SK-N-SH (cell line): Measurements from ENCODE around the gene CDH22. TPM values are rescaled to one million over a fixed set of nuclear protein-coding genes. Genes with fewer than 3 reads are reported as not detected.

ENCODE experiments used
- CTCF ChIA-PET: fragments of 300-600, 350-600 bp; formaldehyde crosslinking; extraction: SDS; loops from one replicate; lab custom pipeline; 2021; lab: Yijun Ruan, JAX
- POLR2A ChIA-PET: fragments of 350-600 bp; sonication (Branson Sonifier 250); formaldehyde crosslinking; extraction: SDS; loops from one replicate; lab custom pipeline; 2020; ENCODE audit warnings: antibody characterized with exemption, inconsistent platforms; lab: Yijun Ruan, JAX
- DNase-seq: peaks from one replicate; pipeline ENCODE4 v3.0.0; 2012
- H2AFZ ChIP-seq: fragments of 200-600 bp; sonication (generic); 2 replicates; pipeline ENCODE4 v1.8.1; 2016; ENCODE audit warnings: antibody characterized with exemption, mild to moderate bottlenecking, low read depth
- H3F3A ChIP-seq: fragments of 200-600 bp; sonication (generic); replicated peaks from 2 replicates; pipeline ENCODE3; 2016; ENCODE audit warnings: antibody characterized with exemption, mild to moderate bottlenecking; ENCODE audit not compliant: insufficient read depth
- H3K27ac ChIP-seq, 2 experiments: fragments of 200-500 bp in 1 of 2; fragments of 200-600 bp in 1 of 2; sonication (Bioruptor generic) in 1 of 2; sonication (generic), shearing (Covaris generic) in 1 of 2; 2 replicates each; pipeline versions ENCODE4 v1.5.1 to v1.6.1; 2014 to 2016; ENCODE audit warnings: low read depth in 2 of 2, inconsistent platforms in 1 of 2, low read length in 1 of 2, mild to moderate bottlenecking in 1 of 2, mixed read lengths in 1 of 2
- H3K27me3 ChIP-seq: fragments of 200-600 bp; sonication (generic), shearing (Covaris generic); 2 replicates; pipeline ENCODE4 v1.6.1; 2016; ENCODE audit warnings: mixed run types; ENCODE audit not compliant: insufficient read depth
- H3K36me3 ChIP-seq, 2 experiments: fragments of 200-500 bp in 1 of 2; fragments of 200-600 bp in 1 of 2; sonication (Bioruptor generic) in 1 of 2; sonication (generic) in 1 of 2; replicated peaks in 1 of 2; 2 replicates each; pipeline versions ENCODE3 to v1.5.1; 2014 to 2016; ENCODE audit warnings: low read length in 1 of 2, mild to moderate bottlenecking in 1 of 2; ENCODE audit not compliant: insufficient read depth in 2 of 2, control insufficient read depth in 1 of 2
- H3K4me1 ChIP-seq, 2 experiments: fragments of 200-500 bp in 1 of 2; fragments of 200-600 bp in 1 of 2; sonication (Bioruptor generic) in 1 of 2; sonication (generic), shearing (Covaris generic) in 1 of 2; 2 replicates each; pipeline versions ENCODE4 v1.5.1 to v1.6.1; 2014 to 2016; ENCODE audit warnings: low read depth in 1 of 2, low read length in 1 of 2, mixed run types in 1 of 2; ENCODE audit not compliant: insufficient read depth in 2 of 2, control insufficient read depth in 1 of 2
- H3K4me2 ChIP-seq: fragments of 200-600 bp; sonication (generic), shearing (Covaris generic); 2 replicates; pipeline ENCODE4 v1.6.1; 2017; ENCODE audit warnings: mixed run types
- H3K4me3 ChIP-seq, 2 experiments: fragments of 200-500 bp in 1 of 2; fragments of 200-600 bp in 1 of 2; sonication (Bioruptor generic) in 1 of 2; sonication (generic), shearing (Covaris generic) in 1 of 2; 2 replicates each; pipeline versions ENCODE4 v1.5.1 to v1.8.1; 2014 to 2016; ENCODE audit warnings: low read depth in 2 of 2, inconsistent platforms in 1 of 2, low read length in 1 of 2, mild to moderate bottlenecking in 1 of 2, mixed read lengths in 1 of 2, moderate library complexity in 1 of 2
- H3K79me2 ChIP-seq: fragments of 200-600 bp; sonication (generic); 2 replicates; pipeline ENCODE4 v1.8.1; 2017; ENCODE audit warnings: mild to moderate bottlenecking; ENCODE audit not compliant: insufficient read depth
- H3K9ac ChIP-seq: fragments of 200-600 bp; sonication (generic); 2 replicates; pipeline ENCODE4 v1.6.1; 2017; ENCODE audit warnings: mixed run types
- H3K9me2 ChIP-seq: fragments of 200-600 bp; sonication (generic); 2 replicates; pipeline ENCODE4 v1.6.1; 2017; ENCODE audit warnings: mixed run types
- H3K9me3 ChIP-seq: fragments of 200-600 bp; sonication (generic); 2 replicates; pipeline ENCODE4 v1.6.1; 2017; ENCODE audit warnings: mixed run types, mild to moderate bottlenecking, moderate library complexity
- H4K20me1 ChIP-seq: fragments of 200-600 bp; sonication (generic); 2 replicates; pipeline ENCODE4 v1.6.1; 2017; ENCODE audit warnings: mild to moderate bottlenecking, mixed run types; ENCODE audit not compliant: insufficient read depth
- EP300 ChIP-seq, 2 experiments: IDR thresholded peaks; 2 replicates each; pipeline versions ENCODE4 v1.4.0 to v1.6.1; 2012; ENCODE audit warnings: borderline replicate concordance in 1 of 2, low read depth in 1 of 2, low read length in 1 of 2
- FOSL2 ChIP-seq: IDR thresholded peaks from 2 replicates; pipeline ENCODE4 v1.4.0; 2012; ENCODE audit warnings: low read depth, mild to moderate bottlenecking, moderate library complexity, borderline replicate concordance
- FOXM1 ChIP-seq: IDR thresholded peaks from 2 replicates; pipeline ENCODE4 v1.4.0; 2012; ENCODE audit warnings: low read depth, mild to moderate bottlenecking
- IRF3 ChIP-seq: fragments of 150-350 bp; IDR thresholded peaks from 2 replicates; pipeline ENCODE4 v1.6.1; 2016; ENCODE audit warnings: mild to moderate bottlenecking, low read depth, low read length
- MEF2A ChIP-seq: IDR thresholded peaks from 2 replicates; pipeline ENCODE4 v1.4.0; 2012; ENCODE audit warnings: low read depth, borderline replicate concordance
- MXI1 ChIP-seq: IDR thresholded peaks from 2 replicates; pipeline ENCODE4 v1.6.1; 2012; ENCODE audit warnings: mild to moderate bottlenecking, low read depth, low read length, improper control_type of control experiment
- NFIC ChIP-seq: IDR thresholded peaks from 2 replicates; pipeline ENCODE4 v1.4.0; 2012; ENCODE audit warnings: borderline replicate concordance
- RAD21 ChIP-seq: IDR thresholded peaks from 2 replicates; pipeline ENCODE4 v1.6.1; 2012; ENCODE audit warnings: mild to moderate bottlenecking, low read length
- RCOR1 ChIP-seq: fragments of 150-350 bp; IDR thresholded peaks from 2 replicates; pipeline ENCODE4 v1.6.1; 2017; ENCODE audit warnings: antibody characterized with exemption, low read length
- RFX5 ChIP-seq: IDR thresholded peaks from 2 replicates; pipeline ENCODE4 v1.6.1; 2012; ENCODE audit warnings: mild to moderate bottlenecking, improper control_type of control experiment, low read length
- SIN3A ChIP-seq: IDR thresholded peaks from 2 replicates; pipeline ENCODE4 v1.6.1; 2012; ENCODE audit warnings: low read depth, mild to moderate bottlenecking, low read length, moderate library complexity, borderline replicate concordance
- SMC3 ChIP-seq: IDR thresholded peaks from 2 replicates; pipeline ENCODE4 v1.6.1; 2012; ENCODE audit warnings: low read depth, low read length, improper control_type of control experiment
- TCF12 ChIP-seq: IDR thresholded peaks from 2 replicates; pipeline ENCODE4 v1.4.0; 2012
- TEAD4 ChIP-seq: IDR thresholded peaks from 2 replicates; pipeline ENCODE4 v1.4.0; 2012; ENCODE audit warnings: mild to moderate bottlenecking, borderline replicate concordance; ENCODE audit not compliant: insufficient read depth
- YY1 ChIP-seq: IDR thresholded peaks from 2 replicates; pipeline ENCODE4 v1.4.0; 2012; ENCODE audit warnings: low read depth, mild to moderate bottlenecking
- ZBTB33 ChIP-seq: IDR thresholded peaks from 2 replicates; pipeline ENCODE4 v1.4.0; 2012; ENCODE audit warnings: low read depth, borderline replicate concordance
- WGBS: methylation state at CpG from one replicate; pipeline ENCODE4 v1.1.6; 2017; ENCODE audit warnings: low lambda C conversion rate; 5-methylcytosine and 5-hydroxymethylcytosine counted together
- polyA plus RNA-seq, 3 experiments: library from polyadenylated mRNA; depleted of rRNA; stranded (reverse); fragments of >200 nt; gene quantifications; 2 replicates each; pipeline ENCODE4 v1.2.3, GENCODE V29; 2012

Gene CDH22
- polyA plus RNA-seq, 1 of the 3 experiments (the other 2 are of a cell fraction) = not detected

DNA sequence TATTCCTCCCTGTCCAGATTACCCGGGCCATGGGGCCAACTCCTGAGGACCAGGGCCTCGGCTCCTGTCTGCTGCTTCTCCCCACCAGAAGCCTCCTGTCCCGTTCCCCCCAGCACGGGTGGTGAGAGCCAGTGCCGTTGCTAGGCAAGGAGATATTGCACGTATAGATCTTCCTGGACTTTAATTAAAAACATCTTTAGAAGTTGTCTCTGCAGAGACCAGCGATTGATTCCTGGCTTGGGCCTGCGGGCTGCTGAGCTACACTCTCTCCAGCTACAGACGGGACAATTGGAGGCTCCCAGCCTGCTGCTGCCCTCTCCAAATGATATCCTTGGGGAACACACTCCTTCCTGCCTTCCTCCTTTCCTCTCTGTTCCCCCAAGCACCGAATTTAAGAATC lies 74.6 kb downstream of the CDH22 start:
- POLR2A ChIA-PET = no interaction called here
- Histone ChIP-seq H3K9ac (no peak overlapping the region), H3K27me3 (no peaks in the 10 kb centered on the region), H4K20me1 (no peaks in the 10 kb centered on the region), H3F3A (no peaks in the 10 kb centered on the region), H3K4me2 (no peak overlapping the region), H2AFZ (no peak overlapping the region), H3K36me3 (no peaks in the 10 kb centered on the region), H3K4me3 (no peak overlapping the region), H3K9me2 (no peaks in the 10 kb centered on the region), H3K79me2 (no peaks in the 10 kb centered on the region), H3K4me1 (peaks cover 0 to 7% of the 10 kb centered on the region in 2 experiments; a peak in 1 of 4 replicates), H3K27ac (no peak overlapping the region), H3K9me3 (no peaks in the 10 kb centered on the region)
- 33% methylated on average over 8 of the region's 10 CpGs for WGBS
- CTCF ChIA-PET = interaction anchor here (0.7 to 1.3 kb wide), 4 partner anchors 54 to 115 kb away, joined by 3 read pairs; no protein-coding TSS in a partner anchor
- peak; percentile 65 for DNase-seq
- TF ChIP-seq TEAD4 = no peak
- no peak for TF ChIP-seq MEF2A
- no peak for TF ChIP-seq SMC3
- no peak for TF ChIP-seq SIN3A
- TF ChIP-seq FOXM1 = no peak

DNA sequence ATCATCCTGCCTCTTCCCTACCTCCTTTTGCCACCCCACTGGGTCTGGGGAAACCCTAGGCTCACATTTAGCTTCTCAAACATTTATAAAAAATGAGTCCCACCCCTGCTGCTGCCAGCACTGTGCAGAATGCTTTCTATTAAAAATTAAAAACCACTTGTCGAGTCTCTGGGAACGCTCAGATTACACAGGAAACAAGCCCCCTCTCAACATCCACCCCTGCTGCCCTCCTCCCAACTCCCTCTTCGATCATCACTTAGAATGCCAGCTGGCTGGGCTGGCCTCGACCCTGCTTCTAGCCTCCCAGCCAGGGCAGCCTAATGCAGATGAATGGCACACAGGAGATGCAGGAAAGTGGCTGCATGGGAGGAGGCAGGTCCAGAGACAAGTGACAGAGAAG lies 75.8 kb downstream of the CDH22 start:
- TF ChIP-seq YY1 (no peak), FOSL2 (no peak), RFX5 (no peak), MXI1 (no peak), RAD21 (no peak), ZBTB33 (no peak), TCF12 (no peak), MEF2A (no peak), SMC3 (no peak), EP300 (IDR thresholded peaks at IDR 0.05; ENCODE audit: borderline replicate concordance in 1 of 2, low read depth in 1 of 2, low read length in 1 of 2) (no peak), NFIC (no peak), IRF3 (no peak), RCOR1 (no peak), TEAD4 (no peak)
- TF ChIP-seq, all 33 proteins: peak for 0
- Histone ChIP-seq H3K27me3 (no peaks in the 10 kb centered on the region), H3K4me2 (no peak overlapping the region), H4K20me1 (no peaks in the 10 kb centered on the region), H3K9me2 (no peaks in the 10 kb centered on the region), H3K9me3 (no peaks in the 10 kb centered on the region), H3F3A (no peaks in the 10 kb centered on the region), H3K4me1 (peaks cover 0 to 9% of the 10 kb centered on the region in 2 experiments; a peak in 1 of 4 replicates), H3K79me2 (no peaks in the 10 kb centered on the region), H2AFZ (no peak overlapping the region), H3K9ac (no peak overlapping the region), H3K36me3 (no peaks in the 10 kb centered on the region), H3K27ac (no peak overlapping the region), H3K4me3 (no peak overlapping the region)
- CTCF ChIA-PET = interaction anchor here (0.8 kb wide), 1 partner anchor 99 kb away, joined by 3 read pairs; no protein-coding TSS in a partner anchor
- 2% methylated on average over 4 of the region's 4 CpGs for WGBS
- POLR2A ChIA-PET = no interaction called here
- peak; percentile 68 for DNase-seq
